Liver (tissue), 9 donors: ENCODE measurements around the gene DDX39B. TPM values are rescaled to one million over a fixed set of nuclear protein-coding genes. Genes with fewer than 3 reads are reported as not detected.

Experiments used
- DNase-seq: peaks from one replicate; pipeline ENCODE4 v3.0.0-alpha.2; 2017; ENCODE audit warnings: low spot score
- H3K27ac ChIP-seq, 2 donors: one replicate each; pipeline ENCODE4 v1.7.0; 2013; ENCODE audit warnings: inconsistent platforms in 2 of 2, low read length in 2 of 2, control low read depth in 1 of 2, low read depth in 1 of 2, mild to moderate bottlenecking in 1 of 2
- H3K27me3 ChIP-seq, 4 donors: one replicate each; pipeline versions ENCODE4 v1.6.1 to v1.7.0; 2013; ENCODE audit warnings: low read length in 3 of 4, inconsistent platforms in 1 of 4, mild to moderate bottlenecking in 1 of 4, moderate library complexity in 1 of 4; ENCODE audit not compliant: control insufficient read depth in 4 of 4, insufficient read depth in 4 of 4
- H3K36me3 ChIP-seq, 4 donors: one replicate each; pipeline versions ENCODE4 v1.6.1 to v1.7.0; 2013; ENCODE audit warnings: low read length in 3 of 4, mild to moderate bottlenecking in 3 of 4, low read depth in 1 of 4, moderate library complexity in 1 of 4; ENCODE audit not compliant: control insufficient read depth in 4 of 4, insufficient read depth in 3 of 4
- H3K4me1 ChIP-seq, 4 donors: one replicate each; pipeline versions ENCODE4 v1.6.1 to v1.7.0; 2013; ENCODE audit warnings: low read length in 3 of 4, mild to moderate bottlenecking in 3 of 4, moderate library complexity in 1 of 4; ENCODE audit not compliant: control insufficient read depth in 4 of 4, insufficient read depth in 4 of 4
- H3K4me3 ChIP-seq, 3 donors: one replicate each; pipeline versions ENCODE4 v1.6.1 to v1.7.0; 2013; ENCODE audit warnings: low read length in 3 of 3, control low read depth in 1 of 3, low read depth in 1 of 3, mild to moderate bottlenecking in 1 of 3
- H3K9ac ChIP-seq, 2 donors: one replicate each; pipeline ENCODE4 v1.7.0; 2013; ENCODE audit warnings: low read length in 2 of 2, mild to moderate bottlenecking in 2 of 2, moderate library complexity in 2 of 2, control low read depth in 1 of 2, low read depth in 1 of 2
- H3K9me3 ChIP-seq, 4 donors: one replicate each; pipeline versions ENCODE4 v1.6.1 to v1.7.0; 2013; ENCODE audit warnings: low read length in 3 of 4; ENCODE audit not compliant: control insufficient read depth in 4 of 4
- CTCF ChIP-seq: fragments of 150-350 bp; IDR thresholded peaks from 2 replicates; pipeline ENCODE4 v1.5.1; 2017; ENCODE audit warnings: improper control_type of control experiment, low read depth, low read length; ENCODE audit not compliant: missing input control
- FOXA1 ChIP-seq: IDR thresholded peaks from 2 replicates; pipeline ENCODE4 v1.6.1; 2016; ENCODE audit warnings: antibody characterized with exemption
- FOXA2 ChIP-seq: IDR thresholded peaks from 2 replicates; pipeline ENCODE4 v1.6.1; 2016; ENCODE audit warnings: antibody characterized with exemption
- GABPA ChIP-seq, 2 donors: IDR thresholded peaks in 1 of 2; conservative IDR thresholded peaks in 1 of 2; 2 replicates each; pipeline ENCODE4 v1.6.1; 2016; ENCODE audit warnings: antibody characterized with exemption in 2 of 2, mild to moderate bottlenecking in 1 of 2, moderate library complexity in 1 of 2
- HNF4A ChIP-seq, 2 donors: conservative IDR thresholded peaks; 2 replicates each; pipeline ENCODE4 v1.6.1; 2016; ENCODE audit warnings: antibody characterized with exemption in 2 of 2, mild to moderate bottlenecking in 2 of 2
- HNF4G ChIP-seq: IDR thresholded peaks from 2 replicates; pipeline ENCODE4 v1.6.1; 2016; ENCODE audit warnings: antibody characterized with exemption
- JUND ChIP-seq, 2 donors: IDR thresholded peaks; 2 replicates each; pipeline ENCODE4 v1.6.1; 2016; ENCODE audit warnings: antibody characterized with exemption in 2 of 2
- MAX ChIP-seq: IDR thresholded peaks from 2 replicates; pipeline ENCODE4 v1.6.1; 2016; ENCODE audit warnings: antibody characterized with exemption
- NR2F2 ChIP-seq: IDR thresholded peaks from 2 replicates; pipeline ENCODE4 v1.6.1; 2016; ENCODE audit warnings: antibody characterized with exemption
- RAD21 ChIP-seq, 2 donors: IDR thresholded peaks; 2 replicates each; pipeline ENCODE4 v1.6.1; 2016; ENCODE audit warnings: antibody characterized with exemption in 2 of 2, mild to moderate bottlenecking in 2 of 2
- RXRA ChIP-seq, 2 donors: IDR thresholded peaks; 2 replicates each; pipeline ENCODE4 v1.6.1; 2017 to 2018; ENCODE audit warnings: antibody characterized with exemption in 2 of 2, mild to moderate bottlenecking in 1 of 2
- TAF1 ChIP-seq: conservative IDR thresholded peaks from 2 replicates; pipeline ENCODE4 v1.6.1; 2016; ENCODE audit warnings: antibody characterized with exemption, mild to moderate bottlenecking
- YY1 ChIP-seq: IDR thresholded peaks from 2 replicates; pipeline ENCODE4 v1.6.1; 2016; ENCODE audit warnings: antibody characterized with exemption, mild to moderate bottlenecking
- WGBS: extraction: QIAGEN DNeasy Blood & Tissue Kit; methylation state at CpG from one replicate; pipeline ENCODE4 v1.1.7; 2013; 5-methylcytosine and 5-hydroxymethylcytosine counted together
- polyA plus RNA-seq, 2 donors: library from polyadenylated mRNA; stranded (reverse) in 1 of 2; unstranded in 1 of 2; fragments of 200-250 nt in 1 of 2; fragments of >200 nt in 1 of 2; fragmentation: Nextera tagmentation in 1 of 2; extraction: Ambion mirVana in 1 of 2; gene quantifications; one replicate each; pipeline versions ENCODE4 v1.2.1 to v1.2.3, GENCODE V29; 2013 to 2015
- total RNA-seq, 2 donors: library from RNA; depleted of rRNA; stranded (reverse); fragments of >200 nt; gene quantifications; one replicate each; pipeline ENCODE4 v1.2.3, GENCODE V29; 2014
- TF ChIP-seq, protein P1 (sequence below): IDR thresholded peaks from 2 replicates; pipeline ENCODE4 v1.6.1; 2016; ENCODE audit warnings: antibody characterized with exemption
- TF ChIP-seq, protein P2 (sequence below): IDR thresholded peaks from 2 replicates; pipeline ENCODE4 v1.6.1; 2016; ENCODE audit warnings: antibody characterized with exemption
- TF ChIP-seq, protein P3 (sequence below): IDR thresholded peaks from 2 replicates; pipeline ENCODE4 v1.6.1; 2016; ENCODE audit warnings: antibody characterized with exemption, mild to moderate bottlenecking
- donor health status: healthy.
- donor health status: healthy.
- donor health status: healthy.
- donor health status: healthy.
- donor health status: healthy.

Gene DDX39B
- total and polyA plus RNA-seq, 4 donors, result 75.0 to 254 (median 135) TPM

DNA sequence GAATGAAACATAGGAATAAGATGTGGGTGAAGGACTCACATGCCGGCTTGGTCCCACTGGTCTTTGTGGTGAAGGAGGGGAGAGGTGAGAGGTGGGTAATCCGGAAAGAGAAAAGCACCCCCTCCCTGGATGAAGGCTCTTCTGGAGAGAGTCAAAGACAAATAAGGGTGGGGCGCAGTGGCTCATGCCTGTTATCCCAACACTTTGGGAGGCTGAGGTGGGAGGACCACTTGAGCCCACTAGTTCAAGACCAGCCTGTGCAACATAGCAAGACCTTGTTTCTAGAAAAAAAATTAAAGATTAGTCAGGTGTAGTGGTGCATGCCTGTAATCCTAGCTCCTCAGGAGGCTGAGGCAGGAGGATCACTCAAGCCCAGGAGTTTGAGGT is 37.3 kb upstream of the DDX39B start:
- TF ChIP-seq TAF1 (no peak), FOXA2 (no peak), NR2F2 (no peak), RAD21 (IDR thresholded peaks at IDR 0.05) (no peak), RXRA (IDR thresholded peaks at IDR 0.05) (no peak), CTCF (no peak), GABPA (IDR thresholded peaks at IDR 0.05 in 1 of 2, conservative IDR thresholded peaks at IDR 0.05 in 1 of 2) (no peak), JUND (IDR thresholded peaks at IDR 0.05) (no peak)
- TF ChIP-seq, protein P1, sequence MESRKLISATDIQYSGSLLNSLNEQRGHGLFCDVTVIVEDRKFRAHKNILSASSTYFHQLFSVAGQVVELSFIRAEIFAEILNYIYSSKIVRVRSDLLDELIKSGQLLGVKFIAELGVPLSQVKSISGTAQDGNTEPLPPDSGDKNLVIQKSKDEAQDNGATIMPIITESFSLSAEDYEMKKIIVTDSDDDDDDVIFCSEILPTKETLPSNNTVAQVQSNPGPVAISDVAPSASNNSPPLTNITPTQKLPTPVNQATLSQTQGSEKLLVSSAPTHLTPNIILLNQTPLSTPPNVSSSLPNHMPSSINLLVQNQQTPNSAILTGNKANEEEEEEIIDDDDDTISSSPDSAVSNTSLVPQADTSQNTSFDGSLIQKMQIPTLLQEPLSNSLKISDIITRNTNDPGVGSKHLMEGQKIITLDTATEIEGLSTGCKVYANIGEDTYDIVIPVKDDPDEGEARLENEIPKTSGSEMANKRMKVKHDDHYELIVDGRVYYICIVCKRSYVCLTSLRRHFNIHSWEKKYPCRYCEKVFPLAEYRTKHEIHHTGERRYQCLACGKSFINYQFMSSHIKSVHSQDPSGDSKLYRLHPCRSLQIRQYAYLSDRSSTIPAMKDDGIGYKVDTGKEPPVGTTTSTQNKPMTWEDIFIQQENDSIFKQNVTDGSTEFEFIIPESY, result no peak
- TF ChIP-seq, protein P2, sequence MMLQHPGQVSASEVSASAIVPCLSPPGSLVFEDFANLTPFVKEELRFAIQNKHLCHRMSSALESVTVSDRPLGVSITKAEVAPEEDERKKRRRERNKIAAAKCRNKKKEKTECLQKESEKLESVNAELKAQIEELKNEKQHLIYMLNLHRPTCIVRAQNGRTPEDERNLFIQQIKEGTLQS, result no peak
- DNase-seq, result no peak
- no peaks in the 10 kb centered on the region for H3K9me3 ChIP-seq
- WGBS, result 92% methylated on average over 3 of the region's 3 CpGs
- H3K9ac ChIP-seq, result no peak overlapping the region
- H3K36me3 ChIP-seq, result no peaks in the 10 kb centered on the region
- H3K4me3 ChIP-seq, result no peak overlapping the region
- peaks cover 0 to 16% (median 6%) of the 10 kb centered on the region in 4 donors for H3K4me1 ChIP-seq
- no peak overlapping the region for H3K27ac ChIP-seq
- no peaks in the 10 kb centered on the region for H3K27me3 ChIP-seq

DNA sequence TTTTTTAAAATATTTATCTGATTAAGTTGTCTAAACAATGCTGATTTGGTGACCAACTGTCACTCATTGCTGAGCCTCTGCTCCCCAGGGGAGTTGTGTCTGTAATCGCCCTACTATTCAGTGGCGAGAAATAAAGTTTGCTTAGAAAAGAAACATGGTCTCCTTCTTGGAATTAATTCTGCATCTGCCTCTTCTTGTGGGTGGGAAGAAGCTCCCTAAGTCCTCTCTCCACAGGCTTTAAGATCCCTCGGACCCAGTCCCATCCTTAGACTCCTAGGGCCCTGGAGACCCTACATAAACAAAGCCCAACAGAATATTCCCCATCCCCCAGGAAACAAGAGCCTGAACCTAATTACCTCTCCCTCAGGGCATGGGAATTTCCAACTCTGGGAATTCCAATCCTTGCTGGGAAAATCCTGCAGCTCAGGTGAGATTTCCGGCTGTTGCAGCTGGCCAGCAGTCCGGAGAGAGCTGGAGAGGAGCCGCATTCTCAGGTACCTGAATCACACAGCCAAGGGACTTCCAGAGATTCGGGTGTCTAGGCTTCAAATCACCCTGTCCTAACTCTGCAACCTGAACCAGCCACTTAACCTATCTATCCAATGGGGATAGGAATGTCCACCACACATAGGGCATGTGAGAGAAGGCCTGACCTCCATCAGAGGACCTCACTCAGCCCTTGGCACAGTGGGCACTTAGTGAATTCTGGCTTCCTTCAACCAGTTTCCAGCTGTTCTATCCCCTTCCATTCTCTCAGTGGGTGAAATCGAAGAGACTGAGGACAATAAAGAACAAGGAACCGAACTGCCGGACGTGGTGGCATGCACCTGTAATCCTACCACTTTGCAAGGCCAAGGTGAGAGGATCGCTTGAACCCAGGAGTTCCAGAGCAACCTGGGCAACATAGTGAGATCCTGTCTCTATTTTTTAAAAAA is 36.6 kb upstream of the DDX39B start:
- Histone ChIP-seq H3K4me3 (no peak overlapping the region), H3K9me3 (no peaks in the 10 kb centered on the region), H3K4me1 (peaks cover 0 to 16% (median 6%) of the 10 kb centered on the region in 4 donors), H3K27me3 (no peaks in the 10 kb centered on the region), H3K36me3 (no peaks in the 10 kb centered on the region), H3K9ac (no peak overlapping the region), H3K27ac (no peak overlapping the region)
- WGBS, result 85% methylated on average over 12 of the region's 12 CpGs
- DNase-seq, result no peak
- no peak for TF ChIP-seq NR2F2
- no peak for TF ChIP-seq GABPA (IDR thresholded peaks at IDR 0.05 in 1 of 2, conservative IDR thresholded peaks at IDR 0.05 in 1 of 2)
- no peak for TF ChIP-seq HNF4G
- TF ChIP-seq FOXA2, result no peak
- TF ChIP-seq, protein P2, result no peak
- no peak for TF ChIP-seq RXRA (IDR thresholded peaks at IDR 0.05)
- TF ChIP-seq TAF1, result no peak
- TF ChIP-seq FOXA1, result no peak
- no peak for TF ChIP-seq CTCF
- TF ChIP-seq, protein P1, result no peak
- no peak for TF ChIP-seq MAX
- TF ChIP-seq, protein P3, sequence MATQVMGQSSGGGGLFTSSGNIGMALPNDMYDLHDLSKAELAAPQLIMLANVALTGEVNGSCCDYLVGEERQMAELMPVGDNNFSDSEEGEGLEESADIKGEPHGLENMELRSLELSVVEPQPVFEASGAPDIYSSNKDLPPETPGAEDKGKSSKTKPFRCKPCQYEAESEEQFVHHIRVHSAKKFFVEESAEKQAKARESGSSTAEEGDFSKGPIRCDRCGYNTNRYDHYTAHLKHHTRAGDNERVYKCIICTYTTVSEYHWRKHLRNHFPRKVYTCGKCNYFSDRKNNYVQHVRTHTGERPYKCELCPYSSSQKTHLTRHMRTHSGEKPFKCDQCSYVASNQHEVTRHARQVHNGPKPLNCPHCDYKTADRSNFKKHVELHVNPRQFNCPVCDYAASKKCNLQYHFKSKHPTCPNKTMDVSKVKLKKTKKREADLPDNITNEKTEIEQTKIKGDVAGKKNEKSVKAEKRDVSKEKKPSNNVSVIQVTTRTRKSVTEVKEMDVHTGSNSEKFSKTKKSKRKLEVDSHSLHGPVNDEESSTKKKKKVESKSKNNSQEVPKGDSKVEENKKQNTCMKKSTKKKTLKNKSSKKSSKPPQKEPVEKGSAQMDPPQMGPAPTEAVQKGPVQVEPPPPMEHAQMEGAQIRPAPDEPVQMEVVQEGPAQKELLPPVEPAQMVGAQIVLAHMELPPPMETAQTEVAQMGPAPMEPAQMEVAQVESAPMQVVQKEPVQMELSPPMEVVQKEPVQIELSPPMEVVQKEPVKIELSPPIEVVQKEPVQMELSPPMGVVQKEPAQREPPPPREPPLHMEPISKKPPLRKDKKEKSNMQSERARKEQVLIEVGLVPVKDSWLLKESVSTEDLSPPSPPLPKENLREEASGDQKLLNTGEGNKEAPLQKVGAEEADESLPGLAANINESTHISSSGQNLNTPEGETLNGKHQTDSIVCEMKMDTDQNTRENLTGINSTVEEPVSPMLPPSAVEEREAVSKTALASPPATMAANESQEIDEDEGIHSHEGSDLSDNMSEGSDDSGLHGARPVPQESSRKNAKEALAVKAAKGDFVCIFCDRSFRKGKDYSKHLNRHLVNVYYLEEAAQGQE, result no peak
- no peak for TF ChIP-seq HNF4A (conservative IDR thresholded peaks at IDR 0.05)
- no peak for TF ChIP-seq RAD21 (IDR thresholded peaks at IDR 0.05)
- TF ChIP-seq JUND (IDR thresholded peaks at IDR 0.05), result no peak
- TF ChIP-seq YY1, result no peak
